PC-9 (cell line): Measurements from ENCODE around the gene ZNF695. TPM values are rescaled to one million over a fixed set of nuclear protein-coding genes. Genes with fewer than 3 reads are reported as not detected.

Source experiments
- Bru-seq: library from RNA; stranded (reverse); fragments of 400-500 nt; gene quantifications from one replicate; lab custom pipeline; 2021; lab: Mats Ljungman, UMichigan
- BruChase-seq, 2 experiments: library from RNA; stranded (reverse); fragments of 400-500 nt; gene quantifications; one replicate each; lab custom pipeline; 2021; lab: Mats Ljungman, UMichigan
- BruUV-seq: library from RNA; stranded (reverse); fragments of 400-500 nt; replicated peaks from 2 replicates; lab custom pipeline; 2021; lab: Mats Ljungman, UMichigan
- CTCF ChIA-PET: fragments of 300-600 bp; sonication (Branson Sonifier 250); formaldehyde crosslinking; loops from one replicate; lab custom pipeline; 2022; ENCODE audit warnings: antibody characterized with exemption; lab: Charles Lee
- POLR2A ChIA-PET: fragments of 300-600 bp; sonication (Branson Sonifier 250); formaldehyde crosslinking; loops from one replicate; lab custom pipeline; 2022; ENCODE audit warnings: antibody characterized with exemption; ENCODE audit not compliant: unreplicated experiment; lab: Charles Lee
- DNase-seq, 2 experiments: peaks; one replicate each; pipeline versions ENCODE4 v3.0.0 to v3.0.0-alpha.2; 2015 to 2022; ENCODE audit warnings: mixed read lengths in 1 of 2
- H2AFZ ChIP-seq: fragments of 200-600 bp; sonication (generic); 2 replicates; pipeline ENCODE4 v1.8.1; 2017; ENCODE audit warnings: antibody characterized with exemption
- H3F3A ChIP-seq: fragments of 200-600 bp; sonication (generic); 2 replicates; pipeline ENCODE4 v1.8.1; 2017; ENCODE audit warnings: antibody characterized with exemption, mild to moderate bottlenecking, low read depth; ENCODE audit not compliant: insufficient read depth
- H3K27ac ChIP-seq: fragments of 200-600 bp; sonication (generic); 2 replicates; pipeline ENCODE4 v1.6.1; 2016; ENCODE audit warnings: mixed run types
- H3K27me3 ChIP-seq: fragments of 200-600 bp; sonication (generic); 2 replicates; pipeline ENCODE4 v1.6.1; 2016; ENCODE audit warnings: low read depth, mixed run types; ENCODE audit not compliant: insufficient read depth
- H3K36me3 ChIP-seq: fragments of 200-600 bp; sonication (generic); 2 replicates; pipeline ENCODE4 v1.6.1; 2016; ENCODE audit warnings: low read depth, mixed run types
- H3K4me1 ChIP-seq: fragments of 200-600 bp; sonication (generic); replicated peaks from 2 replicates; pipeline ENCODE4 v1.6.1; 2016; ENCODE audit warnings: mixed run types; ENCODE audit not compliant: insufficient read depth
- H3K4me2 ChIP-seq: fragments of 200-600 bp; sonication (generic); 2 replicates; pipeline ENCODE4 v1.6.1; 2017; ENCODE audit warnings: mixed run types
- H3K4me3 ChIP-seq: fragments of 200-600 bp; sonication (generic); 2 replicates; pipeline ENCODE4 v1.6.1; 2016; ENCODE audit warnings: mixed run types
- H3K79me2 ChIP-seq: fragments of 200-600 bp; sonication (generic); 2 replicates; pipeline ENCODE4 v1.6.1; 2017; ENCODE audit warnings: low read depth, mixed run types
- H3K9me2 ChIP-seq: fragments of 200-600 bp; sonication (generic); 2 replicates; pipeline ENCODE4 v1.8.1; 2017; ENCODE audit warnings: mild to moderate bottlenecking; ENCODE audit not compliant: insufficient read depth
- H3K9me3 ChIP-seq: fragments of 200-600 bp; sonication (generic); 2 replicates; pipeline ENCODE4 v1.8.1; 2016; ENCODE audit warnings: low read depth; ENCODE audit not compliant: insufficient read depth
- H4K20me1 ChIP-seq: fragments of 200-600 bp; sonication (generic); 2 replicates; pipeline ENCODE4 v1.8.1; 2017; ENCODE audit not compliant: insufficient read depth
- CTCF ChIP-seq: fragments of 200-600 bp; sonication (generic); conservative IDR thresholded peaks from 2 replicates; pipeline ENCODE4 v1.6.1; 2017; ENCODE audit warnings: mixed run types, antibody characterized with exemption, mild to moderate bottlenecking, moderate library complexity
- EZH2 ChIP-seq: fragments of 200-600 bp; sonication (generic); IDR thresholded peaks from 2 replicates; pipeline ENCODE4 v1.8.0; 2017; ENCODE audit warnings: antibody characterized with exemption, low read depth
- intact Hi-C: fragments of 100-400 bp; cut with micrococcal nuclease; formaldehyde crosslinking; loops from one replicate; pipeline ENCODE4 v1.10.0; 2022; ENCODE audit not compliant: unreplicated experiment
- long read RNA-seq: library from polyadenylated mRNA; stranded (forward); transcript quantifications from one replicate; pipeline ENCODE4 v2.0.0, GENCODE V29; 2022
- total RNA-seq: library from RNA; stranded (reverse); gene quantifications from 2 replicates; pipeline ENCODE4 v1.2.3, GENCODE V29; 2021

Gene ZNF695
- total RNA-seq: 9.5 and 9.8 TPM in 2 replicates
- Bru-seq, nascent RNA: percentile 61 among the genes with signal in this experiment
- BruChase-seq, experiment 1, labeled RNA remaining after a 2-hour chase: percentile 56 among the genes with signal in this experiment
- percentile 55 among the genes with signal in this experiment for BruChase-seq, experiment 2, labeled RNA remaining after a 6-hour chase
- long read RNA-seq, partial matches to known transcripts: 3 of 9 reads
- long read RNA-seq, other reads (novel, unspliced or antisense): 3 of 9 reads

- peak within 1 kb of the TSS; percentile 90 for H3K4me3 ChIP-seq
- H3K9me3 ChIP-seq: peaks cover 16% of the 10 kb centered on the region
- H3K9me2 ChIP-seq: no peaks in the 10 kb centered on the region
- peaks cover 30% of the 10 kb centered on the region for H3K79me2 ChIP-seq
- H3K27me3 ChIP-seq: no peaks in the 10 kb centered on the region
- no peaks in the 10 kb centered on the region for H3K4me1 ChIP-seq
- DNase-seq: peak; percentile 89 to 95
- no peak for TF ChIP-seq CTCF
- no peak for TF ChIP-seq EZH2
- H3F3A ChIP-seq: no peaks in the 10 kb centered on the region
- no peaks in the 10 kb centered on the region for H3K36me3 ChIP-seq
- intact Hi-C loops: loop anchor here (1.0 to 2.0 kb wide), 2 partner anchors 75 to 203 kb away; no protein-coding TSS in a partner anchor
- no peaks in the 10 kb centered on the region for H4K20me1 ChIP-seq
- POLR2A ChIA-PET: interaction anchor here (0.5 to 0.7 kb wide), 3 partner anchors 105 to 1579 kb away, joined by 4 to 32 read pairs (median 9); no protein-coding TSS in a partner anchor
- CTCF ChIA-PET: no interaction called here
- peak within 1 kb of the TSS; percentile 91 for H2AFZ ChIP-seq
- no peak within 1 kb of the TSS for H3K27ac ChIP-seq
- peak within 1 kb of the TSS; percentile 82 for H3K4me2 ChIP-seq
- BruUV-seq: TSS peak; percentile 70
Measured at GRCh38 chr1:247007511-247008405, at the start of gene ZNF695. TSS of gene ZNF695 (minus strand) at chr1:247008057. CDS start at chr1:247007908, 149 bp downstream.

GRCh38 chr1:247056071-247056470 lies 48.2 kb upstream of the ZNF695 start:
- no TSS peak for BruUV-seq
- Histone ChIP-seq H3K79me2 (no peaks in the 10 kb centered on the region; the same call in 1 of the 2 replicates), H2AFZ (no peak overlapping the region), H3K27me3 (no peaks in the 10 kb centered on the region), H3K9me3 (peaks cover 12% of the 10 kb centered on the region), H3K27ac (no peak overlapping the region), H3K36me3 (no peaks in the 10 kb centered on the region), H3K4me2 (no peak overlapping the region), H3K4me1 (no peaks in the 10 kb centered on the region), H3K4me3 (no peak overlapping the region), H3K9me2 (no peaks in the 10 kb centered on the region), H3F3A (no peaks in the 10 kb centered on the region), H4K20me1 (no peaks in the 10 kb centered on the region)
- intact Hi-C loops: no loop called here
- no peak for DNase-seq
- ChIA-PET POLR2A (no interaction called here), CTCF (no interaction called here)
- TF ChIP-seq EZH2 (no peak), CTCF (no peak)

GRCh38 chr1:247054992-247055415 lies 47.1 kb upstream of the ZNF695 start:
- Histone ChIP-seq H2AFZ (no peak overlapping the region), H3K4me3 (no peak overlapping the region), H3K9me3 (peaks cover 12% of the 10 kb centered on the region), H3K4me2 (no peak overlapping the region), H3K79me2 (no peaks in the 10 kb centered on the region; the same call in 1 of the 2 replicates), H3K36me3 (no peaks in the 10 kb centered on the region), H3F3A (no peaks in the 10 kb centered on the region), H3K27me3 (no peaks in the 10 kb centered on the region), H3K4me1 (no peaks in the 10 kb centered on the region), H3K27ac (no peak overlapping the region), H4K20me1 (no peaks in the 10 kb centered on the region), H3K9me2 (no peaks in the 10 kb centered on the region)
- TF ChIP-seq EZH2: no peak
- TF ChIP-seq CTCF: no peak
- intact Hi-C loops: no loop called here
- ChIA-PET POLR2A (no interaction called here), CTCF (no interaction called here)
- no TSS peak for BruUV-seq
- no peak for DNase-seq
